HG02970 (cell line): ENCODE data around the gene DIMT1.

Source experiments
- ATAC-seq: cut with Tn5 transposase; IDR thresholded peaks from one replicate; pipeline ENCODE4 v1.9.1; 2021; ENCODE audit warnings: mild to moderate bottlenecking, moderate library complexity, moderate number of reproducible peaks; ENCODE audit not compliant: unreplicated experiment, low FRiP score

Gene DIMT1

GRCh38 chr5:62372600-62372999 is 31.1 kb downstream of the DIMT1 start:
- no peak for ATAC-seq

DNA sequence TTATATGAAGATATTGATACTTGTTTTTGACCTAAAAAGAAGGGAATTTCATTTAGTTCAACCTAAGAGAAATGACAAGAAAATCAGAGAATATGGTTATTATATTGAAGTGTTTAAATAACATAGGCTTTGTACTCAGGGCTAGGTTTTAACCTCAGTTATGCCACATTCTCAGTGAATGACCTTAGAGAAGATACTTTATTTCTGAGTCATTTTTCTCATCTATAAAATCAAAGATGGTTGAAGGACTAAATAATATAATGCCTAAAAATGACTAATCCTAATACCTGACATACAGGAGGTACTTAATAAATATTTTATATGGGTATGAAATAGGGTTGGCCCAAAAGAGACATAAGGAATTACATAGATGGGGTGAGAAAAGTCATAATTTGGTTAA is 32.3 kb downstream of the DIMT1 start:
- no peak for ATAC-seq

DNA sequence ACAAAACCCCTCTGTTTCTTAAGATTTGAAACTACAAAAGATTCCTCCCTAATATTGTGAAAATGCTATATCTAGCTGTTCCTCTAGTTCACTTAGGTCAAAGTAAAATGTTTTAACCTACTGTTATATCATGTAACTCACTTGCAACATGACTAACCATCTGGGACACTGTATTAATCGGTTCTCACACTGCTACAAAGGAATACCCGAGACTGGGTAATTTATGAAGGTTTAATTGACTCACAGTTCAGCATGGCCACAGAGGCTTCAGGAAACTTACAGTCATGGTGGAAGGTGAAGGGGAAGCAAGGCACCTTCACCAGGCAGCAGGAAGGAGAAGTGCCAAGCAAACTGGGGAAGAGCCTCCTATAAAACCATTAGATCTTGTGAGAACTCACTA is 34.7 kb downstream of the DIMT1 start:
- ATAC-seq = no peak

GRCh38 chr5:62362701-62363100 is 41.0 kb downstream of the DIMT1 start:
- no peak for ATAC-seq

GRCh38 chr5:62354028-62354874 is 49.5 kb downstream of the DIMT1 start:
- no peak for ATAC-seq

DNA sequence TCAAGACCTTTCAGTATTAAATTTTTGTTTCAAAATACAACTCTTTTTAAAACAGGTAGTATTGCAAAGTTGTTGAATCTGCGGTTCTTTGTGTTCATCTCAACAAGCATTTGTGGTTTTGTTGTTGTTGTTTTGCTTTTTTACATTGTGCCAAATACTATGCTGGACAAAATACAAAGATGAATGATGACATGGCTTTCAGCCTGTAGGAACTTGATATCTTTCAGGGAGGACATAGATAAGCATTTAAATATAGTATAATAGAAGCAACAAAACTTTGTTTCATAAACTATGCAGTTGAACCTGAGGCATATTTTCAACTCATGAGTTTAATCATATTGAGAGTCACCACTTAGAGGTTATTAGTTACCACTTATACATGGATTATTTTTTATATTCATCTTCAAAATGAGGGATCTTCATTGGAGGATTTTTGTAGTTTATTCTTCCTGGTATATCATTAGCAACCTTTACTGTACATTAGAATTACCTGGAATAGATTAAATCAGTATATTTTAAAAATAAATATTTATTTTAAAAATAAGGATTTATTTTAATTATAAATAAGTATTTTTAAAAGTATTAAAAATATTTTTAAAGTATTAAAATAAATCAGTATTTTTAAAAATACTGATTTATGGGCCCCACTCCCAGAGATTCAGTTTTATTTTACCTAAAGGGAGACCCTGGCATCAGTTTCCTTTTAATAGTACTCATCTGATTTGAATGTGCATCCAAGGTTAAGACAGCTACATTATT is 54.8 kb downstream of the DIMT1 start:
- no peak for ATAC-seq

DNA sequence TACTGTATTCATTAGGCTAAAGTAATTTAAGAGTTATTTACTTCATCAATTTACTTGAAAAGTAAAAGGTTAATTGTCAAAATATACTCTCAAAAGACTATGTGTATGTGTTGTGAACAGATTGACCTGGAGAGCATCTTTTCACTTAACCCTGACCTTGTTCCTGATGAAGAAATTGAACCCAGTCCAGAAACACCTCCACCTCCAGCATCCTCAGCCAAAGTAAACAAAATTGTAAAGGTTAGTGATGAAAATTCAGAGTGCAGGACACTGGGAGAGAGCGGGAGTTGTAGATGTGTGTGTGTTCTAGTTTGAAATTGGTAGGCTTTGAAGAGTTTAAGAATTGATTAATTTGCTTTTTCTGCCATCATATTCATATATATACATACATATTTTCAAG is 55.8 kb downstream of the DIMT1 start:
- ATAC-seq = no peak

GRCh38 chr5:62346748-62347147 is 57.0 kb downstream of the DIMT1 start:
- no peak for ATAC-seq

GRCh38 chr5:62343428-62343827 is 60.3 kb downstream of the DIMT1 start:
- no peak for ATAC-seq

GRCh38 chr5:62342476-62342837 is 61.2 kb downstream of the DIMT1 start:
- no peak for ATAC-seq

GRCh38 chr5:62341783-62342475 is 61.8 kb downstream of the DIMT1 start:
- ATAC-seq = no peak

DNA sequence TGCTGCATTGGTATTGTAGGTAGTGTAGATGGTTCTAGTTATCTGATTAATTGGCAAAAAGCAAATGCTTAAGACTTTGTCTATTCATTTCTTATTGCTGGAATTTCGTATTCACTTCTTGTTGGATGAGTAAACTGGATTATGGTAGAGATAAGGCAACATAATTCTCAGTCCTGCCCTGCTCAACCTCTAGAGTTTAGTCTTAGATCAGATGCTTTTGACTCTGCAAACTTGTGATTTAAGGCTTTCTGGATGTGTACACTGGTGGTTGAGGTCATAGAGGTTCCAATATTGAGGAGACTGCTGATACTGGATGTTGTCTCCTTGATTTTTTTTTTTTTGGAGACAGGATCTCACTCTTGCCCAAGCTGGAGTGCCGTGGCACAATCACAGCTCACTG is 62.7 kb downstream of the DIMT1 start:
- no peak for ATAC-seq

DNA sequence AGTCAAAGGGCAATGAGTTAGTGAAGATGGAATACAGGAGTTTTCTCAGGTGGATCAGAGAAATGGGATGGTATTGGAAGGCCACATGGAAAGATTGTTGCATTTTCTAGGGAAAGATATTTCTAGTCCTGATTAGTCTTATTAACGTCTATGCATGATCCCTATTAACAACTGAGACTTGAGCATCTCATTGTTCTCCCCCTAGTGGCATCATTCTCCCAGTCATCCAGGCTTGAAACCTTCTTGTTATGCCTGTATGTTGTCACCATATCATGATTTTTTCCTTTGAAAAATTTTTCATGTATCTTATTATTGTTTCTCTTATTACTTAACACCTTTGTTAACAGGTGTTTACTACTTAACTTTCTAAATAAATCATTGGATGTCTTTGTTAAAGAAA is 63.3 kb downstream of the DIMT1 start:
- ATAC-seq = no peak
